Activated naive CD8-positive, alpha-beta T cell treated with anti-CD3 and anti-CD28 coated beads, Interleukin-2, amount 50 U/mL, for 16 hours (primary cell): Measurements from ENCODE around the gene KRR1.
"Not testable (repeated sequence)": the region's sequence is repeated elsewhere in the genome, so short reads cannot be mapped to it uniquely, and the experiment has no call there.

Source experiments
- DNase-seq: peaks from one replicate; pipeline ENCODE4 v3.0.0-alpha.2; 2020; ENCODE audit warnings: low read depth, low spot score

The KRR1 gene

DNA sequence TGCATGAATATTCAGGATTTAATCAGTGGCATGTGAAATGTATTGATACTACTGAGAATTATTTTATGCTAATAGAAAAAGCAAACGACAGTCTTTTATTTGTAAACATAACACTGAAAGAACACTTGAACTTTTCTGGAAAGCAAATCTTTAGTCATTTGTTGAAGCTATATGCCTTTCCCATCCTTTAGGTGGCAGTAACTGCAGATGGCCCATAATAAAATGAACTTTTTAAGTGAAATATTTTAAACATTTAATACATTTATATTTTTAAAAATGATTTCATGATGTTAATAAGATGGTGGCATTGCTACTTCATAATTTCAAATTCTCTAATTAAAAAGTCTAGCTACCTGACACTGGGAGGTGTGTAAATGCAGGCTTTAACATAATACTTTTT, 13.9 kb upstream of the KRR1 start:
- DNase-seq: no peak

DNA sequence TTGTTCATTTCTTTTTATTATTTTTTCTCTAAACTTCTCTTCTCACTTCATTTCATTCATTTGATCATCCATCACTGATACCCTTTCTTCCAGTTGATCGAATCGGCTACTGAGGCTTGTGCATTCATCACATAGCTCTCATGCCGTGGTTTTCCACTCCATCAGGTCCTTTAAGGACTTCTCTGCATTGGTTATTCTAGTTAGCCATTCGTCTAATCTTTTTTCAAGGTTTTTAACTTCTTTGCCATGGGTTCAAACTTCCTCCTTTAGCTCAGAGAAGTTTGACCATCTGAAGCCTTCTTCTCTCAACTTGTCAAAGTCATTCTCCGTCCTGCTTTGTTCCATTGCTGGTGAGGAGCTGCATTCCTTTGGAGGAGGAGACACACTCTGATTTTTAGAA, 10.7 kb upstream of the KRR1 start:
- not testable (repeated sequence) for DNase-seq

DNA sequence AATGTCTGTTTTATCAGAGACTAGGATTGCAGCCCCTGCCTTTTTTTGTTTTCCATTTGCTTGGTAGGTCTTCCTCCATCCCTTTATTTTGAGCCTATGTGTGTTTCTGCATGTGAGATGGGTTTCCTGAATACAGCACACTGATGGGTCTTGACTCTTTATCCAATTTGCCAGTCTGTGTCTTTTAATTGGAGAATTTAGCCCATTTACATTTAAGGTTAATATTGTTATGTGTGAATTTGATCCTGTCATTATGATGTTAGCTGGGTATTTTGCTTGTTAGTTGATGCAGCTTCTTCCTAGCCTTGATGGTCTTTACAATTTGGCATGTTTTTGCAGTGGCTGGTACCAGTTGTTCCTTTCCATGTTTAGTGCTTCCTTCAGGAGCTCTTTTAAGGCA, 9.8 kb upstream of the KRR1 start:
- DNase-seq: not testable (repeated sequence)

DNA sequence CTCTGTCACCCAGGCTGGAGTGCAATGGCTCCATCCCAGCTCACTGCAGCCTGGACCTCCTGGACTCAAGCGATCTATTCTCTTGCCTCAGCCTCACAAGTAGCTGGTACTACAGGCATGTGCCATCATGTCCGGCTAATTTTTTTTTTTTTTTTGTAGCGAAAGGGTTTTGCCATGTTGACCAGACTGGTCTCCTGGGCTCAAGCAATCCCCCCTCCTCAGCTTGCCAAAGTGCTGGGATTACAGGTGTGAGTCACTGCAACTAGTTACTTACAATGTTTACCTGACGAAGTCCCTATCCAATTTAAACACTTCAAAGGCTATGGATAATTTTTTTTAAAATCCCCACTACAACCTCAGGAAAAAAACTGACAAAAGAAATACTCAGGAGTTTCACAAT, 1.8 kb downstream of the KRR1 start:
- no peak for DNase-seq

DNA sequence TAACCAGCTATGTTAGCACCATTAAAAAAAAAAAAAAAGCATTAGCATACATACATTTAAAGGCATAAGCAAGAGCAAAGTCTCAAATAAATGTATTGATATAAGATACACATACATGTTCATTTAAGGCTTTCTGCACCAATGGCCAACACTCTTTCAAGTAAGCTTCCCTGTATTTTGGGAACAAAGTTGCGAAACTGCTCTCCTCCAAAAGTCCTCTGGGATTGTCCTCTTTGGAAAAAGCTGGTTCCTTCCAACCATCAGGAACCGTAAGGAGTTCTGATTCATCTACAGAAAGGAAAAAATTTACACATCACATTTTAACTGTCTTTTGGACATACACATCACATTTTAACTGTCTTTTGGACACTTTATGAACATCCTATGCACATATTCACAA, 3.2 kb downstream of the KRR1 start:
- no peak for DNase-seq

DNA sequence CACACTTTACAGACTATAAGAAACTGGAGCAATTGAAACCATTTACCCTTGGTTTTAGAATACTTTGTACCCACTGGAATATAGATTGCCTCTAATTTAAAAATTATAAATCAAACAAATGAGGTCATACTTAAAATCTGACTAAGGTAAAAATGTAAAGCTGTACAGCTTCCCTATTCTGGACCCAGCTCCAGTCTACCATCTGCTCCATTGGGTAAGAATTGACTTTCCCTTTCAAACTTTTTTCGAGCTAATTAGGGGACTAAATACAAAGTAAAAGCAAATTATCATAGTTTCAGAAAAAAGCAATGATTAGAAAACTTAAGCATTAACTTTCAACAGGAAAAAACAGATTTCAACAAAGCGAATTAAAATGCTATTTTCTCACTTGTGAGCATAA, 4.3 kb downstream of the KRR1 start:
- no peak for DNase-seq

DNA sequence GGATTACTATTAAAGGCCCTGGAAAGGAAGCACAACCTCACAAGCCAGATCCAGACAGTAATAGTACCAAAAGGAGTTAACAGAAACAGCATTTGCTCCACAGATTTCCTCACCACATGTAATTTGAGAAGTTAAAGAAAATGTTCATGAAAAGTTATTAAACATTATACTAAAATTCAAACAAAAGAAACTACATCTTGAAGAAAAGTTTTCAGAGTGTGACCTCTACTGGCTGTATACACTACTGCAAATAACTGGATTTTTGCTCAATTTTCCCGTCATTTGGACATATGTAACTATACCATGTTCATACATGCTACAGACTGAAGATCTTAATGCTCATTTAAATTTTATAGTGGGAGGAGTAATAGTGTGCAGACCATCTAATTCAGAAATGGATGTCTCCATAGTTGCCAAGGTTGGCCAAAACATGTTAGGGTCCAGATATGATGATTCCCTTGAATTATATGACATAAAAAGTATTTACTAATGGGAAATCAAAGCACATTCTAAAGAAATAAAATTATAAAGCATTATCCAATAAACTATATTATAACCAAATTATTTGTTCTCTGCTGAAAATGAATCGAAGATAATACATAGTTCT, 5.6 kb downstream of the KRR1 start:
- no peak for DNase-seq

DNA sequence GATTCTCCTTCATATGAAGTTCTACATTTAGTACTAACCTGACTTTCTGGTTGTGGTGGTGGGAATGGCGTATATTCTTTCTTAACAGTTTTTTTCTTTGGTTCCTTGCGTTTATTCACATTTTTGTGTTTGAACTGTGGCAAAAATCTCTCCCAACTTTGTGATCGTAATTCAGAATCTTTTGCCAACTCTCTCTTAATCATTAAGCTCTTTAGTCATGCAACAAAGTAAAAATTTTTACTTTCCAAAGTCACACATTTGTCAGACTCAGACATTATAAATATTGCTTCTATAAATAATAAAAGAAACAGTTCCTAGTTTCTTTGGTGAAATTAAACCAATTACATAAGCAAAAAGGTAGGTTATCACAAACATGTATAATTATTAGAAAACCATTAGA, 7.5 kb downstream of the KRR1 start:
- no peak for DNase-seq

DNA sequence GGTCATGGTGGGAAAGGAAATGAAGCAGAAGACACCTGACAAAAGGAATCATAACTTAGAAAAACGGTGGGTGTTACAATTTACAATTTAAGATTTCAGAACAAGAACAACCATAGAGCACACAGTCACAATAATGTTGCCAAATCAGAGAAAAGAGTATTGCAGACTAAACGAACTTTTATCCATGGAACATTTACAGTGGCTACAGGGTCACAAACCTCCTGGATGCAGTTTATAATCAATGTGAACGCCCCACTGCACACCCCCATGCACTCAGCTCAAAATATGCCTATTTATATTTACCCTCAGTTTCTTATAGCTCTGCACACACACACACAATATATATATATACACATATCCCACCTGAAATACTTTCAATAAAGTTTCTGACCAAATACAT, 8.0 kb downstream of the KRR1 start:
- DNase-seq: no peak

DNA sequence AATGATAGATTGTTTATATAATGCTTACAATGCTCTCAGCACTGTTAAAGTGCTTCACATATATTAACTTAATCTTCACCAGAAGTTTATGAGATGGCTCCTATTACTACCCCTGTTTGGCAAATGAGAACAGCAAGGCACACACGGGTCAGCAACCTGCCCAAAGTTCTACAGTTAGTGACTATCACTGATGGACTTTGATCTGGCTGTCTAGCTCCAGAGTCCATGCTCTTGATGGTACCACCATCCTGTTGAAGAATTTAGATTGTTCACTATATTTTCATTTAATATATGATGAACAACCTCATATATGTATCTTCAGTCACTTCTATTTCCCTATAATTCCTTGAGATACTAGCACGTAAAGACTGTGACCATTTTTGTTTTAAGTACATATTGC, 20.2 kb downstream of the KRR1 start:
- DNase-seq: no peak

DNA sequence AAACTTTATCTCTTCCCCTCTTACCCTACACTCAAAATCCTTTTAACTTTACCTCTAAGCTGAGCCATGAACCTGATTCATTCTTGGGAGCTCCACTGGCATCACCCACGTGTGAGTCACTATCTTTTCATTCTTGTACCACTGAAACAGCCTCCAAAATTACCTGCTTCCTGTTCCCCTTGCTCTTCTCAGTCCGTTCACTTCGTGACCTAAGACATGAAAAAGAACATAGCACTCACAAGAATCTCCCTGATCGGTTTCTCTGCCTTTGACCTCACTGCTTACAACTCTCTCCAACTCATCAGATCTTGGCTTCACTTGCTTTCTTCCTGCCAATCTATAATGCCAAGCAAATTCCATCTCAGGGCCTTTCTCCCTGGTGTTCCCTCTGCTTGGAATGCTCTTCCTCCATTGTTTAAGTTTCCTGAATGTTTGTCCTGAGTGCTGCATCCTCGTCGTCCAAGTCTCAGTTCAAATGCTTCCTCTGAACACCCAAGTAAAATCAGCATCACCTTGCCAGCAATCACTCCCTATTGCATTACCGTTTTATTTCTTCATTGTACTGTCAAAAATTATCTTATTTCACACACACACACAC, 21.7 kb downstream of the KRR1 start:
- DNase-seq: no peak

DNA sequence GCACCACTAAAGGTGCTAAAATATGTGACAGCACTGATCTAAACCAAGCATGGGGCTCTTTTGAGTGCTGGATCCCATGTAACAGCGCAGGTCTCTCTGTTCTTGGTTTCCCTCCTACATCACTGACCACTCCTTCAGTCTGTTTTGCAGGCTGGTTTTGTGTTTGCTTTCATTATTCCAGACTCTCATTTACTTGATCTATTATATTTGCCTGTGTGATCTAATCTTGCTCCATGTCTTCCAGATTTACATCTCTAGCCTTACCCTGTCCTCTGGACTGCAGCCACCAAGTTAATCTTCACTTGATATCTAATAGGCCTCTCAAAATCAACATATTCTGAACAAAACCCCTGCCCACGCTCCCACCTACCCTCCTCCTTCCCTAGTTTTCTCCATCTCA, 22.2 kb downstream of the KRR1 start:
- DNase-seq: no peak

DNA sequence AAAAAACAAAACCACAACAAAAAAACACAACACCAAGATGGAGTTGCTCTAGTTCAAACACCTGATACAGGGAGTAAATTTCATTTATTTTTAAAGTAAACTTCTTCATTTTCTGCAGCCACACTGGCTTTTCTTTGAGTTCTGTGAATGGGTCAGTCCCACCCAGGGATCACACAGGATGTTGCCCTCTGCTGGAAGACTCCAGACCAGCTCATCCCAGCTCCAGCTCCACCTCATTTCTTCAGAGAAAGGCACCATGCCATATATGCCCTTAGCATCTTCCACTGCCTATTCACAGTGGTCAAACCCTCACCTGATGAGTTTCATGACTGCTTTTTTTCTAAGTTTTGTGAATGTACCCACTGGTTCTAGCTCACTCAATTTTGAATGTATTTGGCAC, 22.9 kb downstream of the KRR1 start:
- DNase-seq: no peak

DNA sequence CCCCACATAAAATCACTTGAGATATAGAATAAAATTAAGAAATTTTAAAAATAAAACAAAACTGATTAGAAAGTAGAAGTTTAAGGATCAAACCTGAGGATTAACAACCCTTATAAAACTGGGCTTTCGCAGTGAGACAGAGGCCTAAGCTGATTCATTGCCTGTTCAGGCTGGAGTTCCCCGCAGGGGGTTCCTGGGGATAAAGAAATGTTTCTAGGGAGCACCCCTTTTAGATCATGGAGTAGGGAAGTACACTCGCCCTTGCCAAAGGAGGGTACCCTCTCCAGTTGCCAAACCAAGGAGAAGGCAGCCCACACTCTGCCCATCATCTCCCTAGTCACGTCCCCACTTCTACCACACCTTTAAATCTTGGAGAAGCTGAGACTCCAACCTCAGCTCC, 24.1 kb downstream of the KRR1 start:
- no peak for DNase-seq

DNA sequence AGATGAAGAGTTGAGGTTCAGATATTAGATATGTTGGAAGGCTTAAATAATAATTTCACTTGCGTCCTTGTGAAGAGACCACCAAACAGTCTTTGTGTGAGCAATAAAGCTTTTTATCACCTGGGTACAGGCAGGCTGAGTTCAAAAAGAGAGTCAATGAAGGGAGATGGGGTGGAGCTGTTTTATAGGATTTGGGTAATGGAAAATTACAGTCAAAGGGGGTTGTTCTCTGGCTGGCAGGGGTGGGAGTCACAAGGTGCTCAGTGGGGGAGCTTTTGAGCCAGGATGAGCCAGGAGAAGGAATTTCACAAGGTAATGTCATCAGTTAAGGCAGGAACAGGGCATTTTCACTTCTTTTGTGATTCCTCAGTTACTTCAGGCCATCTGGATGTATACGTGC, 27.0 kb downstream of the KRR1 start:
- DNase-seq: not testable (repeated sequence)

DNA sequence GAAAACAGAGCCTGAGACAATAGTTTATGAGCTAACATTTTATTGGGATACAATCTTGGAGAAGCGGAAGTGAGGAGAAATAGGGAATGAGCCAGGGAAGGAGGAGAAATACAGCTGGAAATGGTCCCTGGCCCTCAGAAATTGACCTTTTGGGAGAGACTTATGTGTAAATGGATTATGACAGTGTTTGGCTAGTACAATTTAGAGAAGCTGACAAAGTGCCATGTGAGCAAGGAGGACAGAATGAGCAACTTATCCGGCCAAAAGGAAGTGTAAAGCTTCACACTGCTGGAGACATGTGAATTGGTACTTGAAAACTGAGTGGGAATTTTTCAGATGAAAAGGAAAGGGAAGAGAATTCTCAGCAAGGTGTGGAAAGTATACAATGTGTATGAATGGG, 28.0 kb downstream of the KRR1 start:
- no peak for DNase-seq

DNA sequence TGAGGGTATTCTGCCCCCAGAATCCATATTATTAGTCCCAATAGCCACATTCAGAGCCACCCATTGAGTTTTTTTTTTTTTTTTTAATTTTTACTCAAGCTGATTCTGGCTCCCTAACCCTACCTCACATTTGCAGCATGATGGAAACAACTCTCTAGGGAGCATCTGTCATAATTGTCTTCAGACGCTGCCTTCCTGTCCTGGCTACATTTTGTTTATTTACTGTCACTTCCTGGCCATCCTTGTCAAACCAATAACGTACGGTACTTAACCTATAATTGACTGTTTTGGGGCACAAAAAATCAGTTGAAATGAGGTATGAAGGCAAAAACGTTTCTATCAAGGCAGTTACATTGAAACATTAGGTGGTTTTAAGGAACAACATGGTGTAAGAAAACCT, 28.8 kb downstream of the KRR1 start:
- DNase-seq: no peak

DNA sequence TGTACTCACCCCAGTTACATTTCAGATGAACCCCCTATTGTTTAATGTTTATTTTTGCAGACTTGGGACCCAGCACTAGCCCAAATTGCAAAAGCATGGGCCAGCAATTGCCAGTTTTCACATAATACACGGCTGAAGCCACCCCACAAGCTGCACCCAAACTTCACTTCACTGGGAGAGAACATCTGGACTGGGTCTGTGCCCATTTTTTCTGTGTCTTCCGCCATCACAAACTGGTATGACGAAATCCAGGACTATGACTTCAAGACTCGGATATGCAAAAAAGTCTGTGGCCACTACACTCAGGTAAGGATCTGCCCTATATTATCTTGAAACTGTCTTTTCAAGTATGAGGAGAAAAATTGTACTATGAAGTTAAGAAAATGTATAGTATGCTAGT, 29.6 kb downstream of the KRR1 start:
- DNase-seq: no peak

DNA sequence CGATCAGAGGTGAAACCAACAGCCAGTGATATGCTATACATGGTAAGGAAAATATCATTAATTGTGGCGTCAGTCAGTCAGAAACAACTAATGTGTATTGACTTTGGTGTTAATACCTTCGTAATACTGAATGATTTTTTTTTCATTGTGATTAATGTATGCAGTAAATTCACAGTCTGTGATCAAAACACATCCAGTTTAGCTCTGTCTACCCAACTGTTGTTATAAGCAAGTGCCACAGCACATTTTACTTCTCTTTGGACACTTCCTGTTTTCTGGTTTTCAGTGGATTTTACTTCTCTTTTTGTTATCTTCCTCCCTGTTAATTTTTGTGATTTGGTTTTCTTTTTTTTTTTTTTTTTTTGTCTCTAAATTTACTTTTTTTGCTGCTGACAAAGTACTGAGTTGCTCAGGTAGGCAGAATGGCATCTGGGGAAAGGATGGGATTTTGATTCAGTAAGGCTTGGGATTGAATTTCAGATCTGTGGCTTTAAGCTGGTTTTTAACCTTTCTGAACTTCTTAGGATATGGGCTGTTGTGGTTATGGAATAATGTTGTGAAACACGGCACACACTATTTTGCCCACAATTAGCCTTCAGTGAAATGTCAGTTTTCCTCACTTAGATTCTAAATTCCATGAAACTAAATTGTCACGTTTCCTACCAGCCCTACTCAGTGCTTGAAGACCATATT, 30.2 kb downstream of the KRR1 start:
- DNase-seq: no peak

DNA sequence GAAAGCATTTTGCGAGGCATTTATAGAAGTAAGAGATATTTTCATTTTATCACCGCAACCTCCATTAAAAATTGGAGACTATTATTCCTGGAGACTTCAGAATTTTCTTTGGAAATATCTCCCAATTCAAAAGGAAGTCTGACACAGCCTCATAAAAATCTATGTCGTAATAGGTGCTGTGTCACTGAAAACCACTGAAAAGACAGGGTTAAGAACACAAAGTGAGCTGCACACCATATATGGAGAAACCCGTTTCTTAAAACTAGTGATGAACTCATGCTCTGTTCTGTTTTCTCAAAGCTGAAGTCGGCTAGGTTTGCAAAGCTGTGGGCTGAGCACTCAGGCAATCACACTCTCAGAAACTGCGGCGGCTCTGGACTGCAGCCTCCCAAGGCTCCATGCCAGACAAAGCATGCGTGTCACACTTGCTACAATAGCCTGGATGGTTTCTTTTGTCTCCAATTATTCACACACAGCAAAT, 30.9 kb downstream of the KRR1 start, which contains the start of gene GLIPR1:
Gene GLIPR1 (plus strand): TSS at position 287 of the 481 bp plus-strand sequence. CDS start 126 bp downstream, at position 413.
- DNase-seq: peak; percentile 47

DNA sequence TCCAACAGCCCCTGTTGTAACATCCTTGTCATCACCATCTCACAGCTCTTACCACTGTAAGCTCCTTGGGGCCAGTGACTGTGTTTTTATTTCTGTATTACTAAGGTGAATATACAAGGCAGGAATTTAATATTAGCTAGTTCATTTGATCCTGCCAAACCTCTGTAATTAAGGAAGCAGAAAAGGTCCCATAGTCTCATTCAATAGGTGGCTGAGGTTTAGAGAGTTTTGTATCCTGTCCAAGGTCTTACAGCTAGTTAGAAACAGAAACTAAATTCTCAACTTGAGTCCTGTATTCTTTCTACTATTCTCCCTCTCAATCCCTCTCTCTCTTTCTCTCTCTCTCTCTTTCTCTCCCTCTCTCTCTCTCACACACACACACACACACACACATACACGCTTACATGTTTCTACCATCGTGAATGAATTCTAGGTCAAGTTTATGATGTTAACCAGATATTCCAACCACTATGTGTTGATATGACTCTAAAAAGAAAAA, 31.4 kb downstream of the KRR1 start:
- DNase-seq: no peak

DNA sequence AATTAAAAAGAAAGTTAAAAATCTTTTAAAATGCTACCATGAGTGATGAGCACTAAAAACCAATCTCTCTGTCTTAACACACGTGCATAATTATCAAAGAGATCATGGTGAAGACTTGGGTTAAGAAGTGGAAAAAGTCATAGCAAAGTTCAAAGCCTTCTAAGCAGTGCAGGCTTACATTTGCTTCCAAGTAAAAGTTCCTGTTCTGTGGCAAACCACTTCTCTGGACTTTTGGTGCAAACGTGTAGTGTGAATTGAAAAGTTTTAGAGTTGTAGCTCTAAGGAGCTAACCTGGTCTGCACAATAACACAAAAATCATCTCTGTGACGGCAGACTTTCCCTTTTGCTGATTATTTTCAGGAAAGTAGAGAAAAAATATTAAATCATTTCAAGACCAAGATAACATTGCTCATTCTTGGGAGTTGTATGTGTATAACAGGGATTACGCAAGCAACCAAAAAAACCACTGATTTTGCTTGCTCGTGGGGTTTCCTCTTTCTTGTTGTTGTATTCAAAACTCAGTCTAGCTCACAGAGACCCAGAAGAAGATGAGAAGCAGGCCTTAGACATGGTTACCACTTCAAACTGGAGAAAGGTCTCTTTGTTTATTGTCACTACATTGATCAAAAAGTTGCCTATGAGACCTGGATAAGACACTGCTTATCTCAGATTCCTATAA, 33.2 kb downstream of the KRR1 start:
- DNase-seq: no peak
